ENCODE measurements around the gene IYD. TPM values are rescaled to one million over a fixed set of nuclear protein-coding genes. Genes with fewer than 3 reads are reported as not detected.

The IYD gene
- total RNA-seq, 2 experiments from 2014 or later: not detected

DNA sequence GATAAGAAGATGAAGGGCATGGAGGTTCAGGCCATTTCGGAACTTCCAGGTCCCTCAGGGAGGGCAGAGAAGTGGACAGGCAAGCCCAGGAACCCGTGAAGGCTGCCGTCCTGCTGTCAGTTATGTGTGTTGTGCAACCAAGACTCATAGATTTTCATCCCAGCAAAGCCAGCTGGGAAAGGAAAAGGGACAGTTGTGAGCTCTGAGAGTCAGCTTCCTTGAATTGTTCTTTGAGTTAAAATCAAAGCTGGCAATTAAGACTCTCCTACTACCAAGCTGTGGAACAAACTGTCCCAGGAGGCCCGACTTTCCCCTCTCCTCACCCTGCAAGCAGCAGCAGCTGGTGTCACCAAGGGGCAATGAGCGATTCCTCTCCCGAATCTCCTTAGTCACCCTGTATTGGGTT, 46.3 kb upstream of the IYD start:
- Histone ChIP-seq H2AFZ (ENCODE audit: low read length) (no peak overlapping the region), H3K36me3 (ENCODE audit: insufficient read depth, low read length) (no peaks in the 10 kb centered on the region), H3K9me2 (ENCODE audit: insufficient read depth, low read length) (no peaks in the 10 kb centered on the region), H3K79me2 (ENCODE audit: insufficient read depth, low read depth, low read length) (no peaks in the 10 kb centered on the region), H3K4me2 (ENCODE audit: low read length) (no peak overlapping the region), H3K4me3 (ENCODE audit: low read depth, low read length, poor library complexity, severe bottlenecking) (no peak overlapping the region), H4K20me1 (ENCODE audit: insufficient read depth, low read length) (no peaks in the 10 kb centered on the region), H3K27ac (ENCODE audit: low read depth, low read length, poor library complexity, severe bottlenecking) (no peak overlapping the region), H3K9me3 (ENCODE audit: low read length) (no peaks in the 10 kb centered on the region), H3K4me1 (ENCODE audit: insufficient read depth, low read length, poor library complexity, severe bottlenecking) (no peaks in the 10 kb centered on the region)
- no TSS peak for BruUV-seq (replicated peaks)
- intact Hi-C loops (cut with micrococcal nuclease; ENCODE audit: unreplicated experiment): no loop called here
- CTCF ChIA-PET (ENCODE audit: unreplicated experiment): no interaction called here
- TF ChIP-seq, protein P1, sequence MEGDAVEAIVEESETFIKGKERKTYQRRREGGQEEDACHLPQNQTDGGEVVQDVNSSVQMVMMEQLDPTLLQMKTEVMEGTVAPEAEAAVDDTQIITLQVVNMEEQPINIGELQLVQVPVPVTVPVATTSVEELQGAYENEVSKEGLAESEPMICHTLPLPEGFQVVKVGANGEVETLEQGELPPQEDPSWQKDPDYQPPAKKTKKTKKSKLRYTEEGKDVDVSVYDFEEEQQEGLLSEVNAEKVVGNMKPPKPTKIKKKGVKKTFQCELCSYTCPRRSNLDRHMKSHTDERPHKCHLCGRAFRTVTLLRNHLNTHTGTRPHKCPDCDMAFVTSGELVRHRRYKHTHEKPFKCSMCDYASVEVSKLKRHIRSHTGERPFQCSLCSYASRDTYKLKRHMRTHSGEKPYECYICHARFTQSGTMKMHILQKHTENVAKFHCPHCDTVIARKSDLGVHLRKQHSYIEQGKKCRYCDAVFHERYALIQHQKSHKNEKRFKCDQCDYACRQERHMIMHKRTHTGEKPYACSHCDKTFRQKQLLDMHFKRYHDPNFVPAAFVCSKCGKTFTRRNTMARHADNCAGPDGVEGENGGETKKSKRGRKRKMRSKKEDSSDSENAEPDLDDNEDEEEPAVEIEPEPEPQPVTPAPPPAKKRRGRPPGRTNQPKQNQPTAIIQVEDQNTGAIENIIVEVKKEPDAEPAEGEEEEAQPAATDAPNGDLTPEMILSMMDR (conservative IDR thresholded peaks at IDR 0.05; ENCODE audit: low read length): no peak
- no peak for TF ChIP-seq EZH2phosphoT487 (IDR thresholded peaks at IDR 0.05; ENCODE audit: borderline replicate concordance, low read depth, low read length)
- POLR2A ChIA-PET: no interaction called here
- DNase-seq (ENCODE audit: low spot score): no peak

DNA sequence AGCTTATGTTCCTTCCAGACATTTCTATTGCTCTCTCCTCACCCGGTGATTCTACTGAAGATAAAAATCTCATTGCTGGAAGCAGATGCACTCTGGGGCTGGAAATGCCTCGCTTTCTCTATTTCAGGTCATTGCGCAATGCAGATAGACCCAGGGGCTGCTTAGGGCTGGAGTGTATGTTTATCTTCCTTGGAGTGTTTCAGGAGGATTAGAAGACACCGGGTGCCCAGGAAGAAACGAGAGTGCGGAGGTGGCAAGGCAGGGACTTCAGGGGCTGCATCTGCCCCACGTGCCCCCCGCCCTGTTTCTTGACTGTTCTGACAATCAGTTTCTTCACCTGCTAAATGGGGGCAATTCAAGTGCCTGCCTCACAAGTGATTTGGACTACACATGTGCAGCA, 45.6 kb upstream of the IYD start:
- CTCF ChIA-PET (ENCODE audit: unreplicated experiment): no interaction called here
- no peak overlapping the region for H2AFZ ChIP-seq (ENCODE audit: low read length)
- TF ChIP-seq, protein P1 (conservative IDR thresholded peaks at IDR 0.05; ENCODE audit: low read length): no peak
- no peak for TF ChIP-seq EZH2phosphoT487 (IDR thresholded peaks at IDR 0.05; ENCODE audit: borderline replicate concordance, low read depth, low read length)
- BruUV-seq (replicated peaks): no TSS peak
- no peak overlapping the region for H3K4me3 ChIP-seq (ENCODE audit: low read depth, low read length, poor library complexity, severe bottlenecking)
- no peaks in the 10 kb centered on the region for H3K79me2 ChIP-seq (ENCODE audit: insufficient read depth, low read depth, low read length)
- intact Hi-C loops (cut with micrococcal nuclease; ENCODE audit: unreplicated experiment): no loop called here
- POLR2A ChIA-PET: no interaction called here
- no peaks in the 10 kb centered on the region for H3K9me2 ChIP-seq (ENCODE audit: insufficient read depth, low read length)
- H3K4me2 ChIP-seq (ENCODE audit: low read length): no peak overlapping the region
- H3K9me3 ChIP-seq (ENCODE audit: low read length): no peaks in the 10 kb centered on the region
- H4K20me1 ChIP-seq (ENCODE audit: insufficient read depth, low read length): no peaks in the 10 kb centered on the region
- no peaks in the 10 kb centered on the region for H3K36me3 ChIP-seq (ENCODE audit: insufficient read depth, low read length)
- no peak for DNase-seq (ENCODE audit: low spot score)
- no peaks in the 10 kb centered on the region for H3K4me1 ChIP-seq (ENCODE audit: insufficient read depth, low read length, poor library complexity, severe bottlenecking)
- no peak overlapping the region for H3K27ac ChIP-seq (ENCODE audit: low read depth, low read length, poor library complexity, severe bottlenecking)

DNA sequence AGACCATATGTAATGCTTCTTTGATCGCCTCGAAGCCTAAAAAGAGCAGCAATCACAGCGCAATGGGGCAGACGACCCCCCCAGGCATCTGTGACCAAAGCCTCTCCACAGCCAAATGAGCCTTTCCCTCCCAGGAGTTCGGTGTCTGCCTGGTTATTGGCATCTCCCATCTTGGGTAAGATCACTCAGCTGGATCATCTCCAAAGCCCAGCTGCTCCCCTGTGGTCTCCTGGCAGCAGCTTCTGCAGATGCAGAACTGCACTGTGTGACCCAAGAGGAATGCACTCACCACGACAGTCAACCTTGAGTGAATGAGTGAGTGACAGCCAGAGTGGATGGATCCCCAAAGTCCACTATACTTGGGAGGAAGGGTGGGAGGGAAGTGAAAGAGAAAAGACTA, 44.8 kb upstream of the IYD start:
- no peak for TF ChIP-seq EZH2phosphoT487 (IDR thresholded peaks at IDR 0.05; ENCODE audit: borderline replicate concordance, low read depth, low read length)
- TF ChIP-seq, protein P1 (conservative IDR thresholded peaks at IDR 0.05; ENCODE audit: low read length): no peak
- intact Hi-C loops (cut with micrococcal nuclease; ENCODE audit: unreplicated experiment): no loop called here
- no peaks in the 10 kb centered on the region for H4K20me1 ChIP-seq (ENCODE audit: insufficient read depth, low read length)
- ChIA-PET CTCF (ENCODE audit: unreplicated experiment) (no interaction called here), POLR2A (no interaction called here)
- BruUV-seq (replicated peaks): no TSS peak
- H3K4me2 ChIP-seq (ENCODE audit: low read length): no peak overlapping the region
- H3K9me3 ChIP-seq (ENCODE audit: low read length): no peaks in the 10 kb centered on the region
- no peaks in the 10 kb centered on the region for H3K36me3 ChIP-seq (ENCODE audit: insufficient read depth, low read length)
- no peaks in the 10 kb centered on the region for H3K4me1 ChIP-seq (ENCODE audit: insufficient read depth, low read length, poor library complexity, severe bottlenecking)
- H3K79me2 ChIP-seq (ENCODE audit: insufficient read depth, low read depth, low read length): no peaks in the 10 kb centered on the region
- H3K27ac ChIP-seq (ENCODE audit: low read depth, low read length, poor library complexity, severe bottlenecking): no peak overlapping the region
- no peak overlapping the region for H2AFZ ChIP-seq (ENCODE audit: low read length)
- DNase-seq (ENCODE audit: low spot score): no peak
- no peak overlapping the region for H3K4me3 ChIP-seq (ENCODE audit: low read depth, low read length, poor library complexity, severe bottlenecking)
- no peaks in the 10 kb centered on the region for H3K9me2 ChIP-seq (ENCODE audit: insufficient read depth, low read length)

Measured in OCI-LY7 (cell line).